PFSK-1 (cell line): ENCODE results near the gene GSK3A.

Source experiments
- FOXP2 ChIP-seq: optimal IDR thresholded peaks from 2 replicates; pipeline ENCODE3; 2011; ENCODE audit warnings: borderline replicate concordance, control low read depth, inconsistent platforms; ENCODE audit not compliant: insufficient read depth; ENCODE audit errors: extremely low read length, extremely low read depth
- POLR2AphosphoS5 ChIP-seq: IDR thresholded peaks from 2 replicates; pipeline ENCODE4 v1.6.1; 2012; ENCODE audit warnings: low read depth, mild to moderate bottlenecking, control low read depth, low read length, moderate library complexity
- REST ChIP-seq, 2 experiments: IDR thresholded peaks; 2 replicates each; pipeline versions ENCODE4 v1.6.1 to v1.8.0; 2011 to 2012; ENCODE audit warnings: low read depth in 2 of 2, low read length in 2 of 2, control low read depth in 1 of 2, inconsistent platforms in 1 of 2, mild to moderate bottlenecking in 1 of 2, moderate library complexity in 1 of 2; ENCODE audit not compliant: insufficient read depth in 1 of 2
- SIN3A ChIP-seq: IDR thresholded peaks from 2 replicates; pipeline ENCODE4 v1.6.1; 2012; ENCODE audit warnings: mild to moderate bottlenecking, low read length, moderate library complexity, borderline replicate concordance; ENCODE audit not compliant: insufficient read depth
- TAF1 ChIP-seq: IDR thresholded peaks from 2 replicates; pipeline ENCODE4 v1.6.1; 2012; ENCODE audit warnings: low read length, control low read depth, borderline replicate concordance; ENCODE audit not compliant: insufficient read depth

DNA sequence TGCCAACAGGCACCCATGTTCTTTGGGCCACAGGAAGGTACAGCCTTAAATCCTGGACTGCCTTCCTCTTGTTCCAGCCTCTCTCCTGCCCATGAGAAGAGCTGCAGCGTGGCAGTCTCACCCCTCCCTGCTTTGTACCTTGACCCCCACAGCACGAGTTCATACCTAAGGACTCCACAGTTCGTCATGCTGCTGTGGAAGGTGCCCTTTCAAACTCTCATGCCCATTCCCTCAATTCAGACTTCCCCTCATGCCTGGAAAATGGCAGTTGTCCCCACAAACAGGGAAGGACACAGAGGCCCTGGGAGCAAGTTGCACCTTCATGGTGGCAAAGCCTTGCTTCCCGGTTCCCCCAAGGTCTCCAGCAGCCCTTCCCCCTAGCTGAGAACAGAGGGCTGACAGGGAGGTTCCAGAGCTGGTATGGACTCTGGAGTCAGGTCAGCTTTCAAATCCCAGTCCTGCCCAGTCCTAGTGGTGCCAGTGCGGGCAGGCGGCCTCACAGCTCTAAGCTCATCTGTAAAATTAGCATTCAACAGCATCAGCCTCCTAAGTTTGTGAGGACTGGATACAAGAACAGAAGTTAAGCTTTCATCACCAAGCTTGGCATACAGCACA lies 8.6 kb downstream of the GSK3A start:
- TF ChIP-seq SIN3A (no peak), TAF1 (no peak), POLR2AphosphoS5 (no peak), REST (IDR thresholded peaks at IDR 0.05; ENCODE audit: insufficient read depth in 1 of 2, low read depth in 2 of 2, low read length in 2 of 2) (no peak), FOXP2 (no peak)
